Fibroblast of villous mesenchyme (primary cell): ENCODE measurements around the gene ST6GALNAC3. TPM values are rescaled to one million over a fixed set of nuclear protein-coding genes. Genes with fewer than 3 reads are reported as not detected.

Experiments used
- DNase-seq: peaks from one replicate; pipeline ENCODE4 v3.0.0-alpha.2; 2010; ENCODE audit warnings: low read depth
- H3K4me3 ChIP-seq: 2 replicates; pipeline ENCODE4 v1.5.1; 2011; ENCODE audit warnings: low read depth, mild to moderate bottlenecking, low read length
- CTCF ChIP-seq: IDR thresholded peaks from 2 replicates; pipeline ENCODE4 v1.5.1; 2012; ENCODE audit warnings: low read depth, mild to moderate bottlenecking, low read length; ENCODE audit not compliant: insufficient read depth
- total RNA-seq: library from RNA; depleted of rRNA; stranded (reverse); fragments of >200 nt; gene quantifications from 2 replicates; pipeline ENCODE4 v1.2.3, GENCODE V29; 2012

Gene ST6GALNAC3
- total RNA-seq, 1 donor, result 1.3 TPM

- no peak for DNase-seq
- no peak for TF ChIP-seq CTCF
- H3K4me3 ChIP-seq, result no peak overlapping the region
Measured at GRCh38 chr1:76293831-76294230, 219.3 kb downstream of the ST6GALNAC3 start.

- no peak for TF ChIP-seq CTCF
- no peak overlapping the region for H3K4me3 ChIP-seq
- no peak for DNase-seq
Measured at GRCh38 chr1:76294482-76295194, 220.1 kb downstream of the ST6GALNAC3 start.

- no peak for TF ChIP-seq CTCF
- H3K4me3 ChIP-seq, result no peak overlapping the region
- DNase-seq, result no peak
Measured at GRCh38 chr1:76298399-76298798, 223.9 kb downstream of the ST6GALNAC3 start.

GRCh38 chr1:76299036-76299435 is 224.5 kb downstream of the ST6GALNAC3 start:
- no peak for DNase-seq
- H3K4me3 ChIP-seq, result no peak overlapping the region
- no peak for TF ChIP-seq CTCF

- no peak overlapping the region for H3K4me3 ChIP-seq
- DNase-seq, result no peak
- TF ChIP-seq CTCF, result no peak
Measured at GRCh38 chr1:76300556-76300955, 226.0 kb downstream of the ST6GALNAC3 start.

- TF ChIP-seq CTCF, result no peak
- no peak overlapping the region for H3K4me3 ChIP-seq
- DNase-seq, result no peak
Measured at GRCh38 chr1:76302711-76303339, 228.3 kb downstream of the ST6GALNAC3 start.

GRCh38 chr1:76303340-76303717 is 228.8 kb downstream of the ST6GALNAC3 start:
- no peak for TF ChIP-seq CTCF
- no peak for DNase-seq
- H3K4me3 ChIP-seq, result no peak overlapping the region
